Measurements from ENCODE around the gene CHST11. TPM values are rescaled to one million over a fixed set of nuclear protein-coding genes. Genes with fewer than 3 reads are reported as not detected.

Gene CHST11
- total and polyA plus RNA-seq, 9 of the 15 experiments (the other 6 are each of a cell fraction or from before 2014, with no cell fraction given), result 2.3 to 38.7 (median 15.0) TPM

DNA sequence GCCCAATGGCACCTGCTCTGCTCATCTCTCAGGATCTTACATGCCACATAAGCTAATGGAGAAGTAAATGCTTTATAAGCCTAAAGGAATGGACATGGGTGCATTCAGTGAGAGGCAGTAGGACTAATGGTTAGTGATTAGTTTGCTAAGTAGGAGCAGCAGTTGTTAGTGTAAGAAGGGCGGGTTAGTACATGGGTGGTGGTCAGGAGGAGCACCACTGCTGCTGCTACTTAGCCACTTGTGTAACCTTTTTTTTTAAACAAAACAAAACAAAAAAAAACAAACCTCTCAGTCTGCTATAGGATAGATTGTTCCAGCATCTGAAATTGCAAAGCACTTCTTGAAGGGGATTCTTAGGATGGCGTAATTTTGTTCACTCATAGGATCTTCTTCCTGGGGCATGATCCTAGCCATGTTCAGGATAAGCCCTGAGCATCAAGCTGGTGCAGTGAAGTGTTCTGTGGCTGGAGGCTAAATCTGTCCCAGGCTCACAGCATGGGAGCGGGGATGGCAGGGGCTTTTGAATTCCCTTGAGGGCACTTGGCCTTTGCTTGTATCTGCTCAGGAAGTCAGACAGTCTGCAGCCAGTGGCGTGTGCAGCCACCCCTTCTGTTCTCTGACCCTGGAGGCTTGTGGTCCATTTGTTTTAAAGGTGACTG is 63.6 kb downstream of the CHST11 start:
- H3K9ac ChIP-seq (ENCODE audit: insufficient read depth in 1 of 2, low read depth in 2 of 2, low read length in 2 of 2), result no peak overlapping the region
- ChIA-PET POLR2A (no interaction called here), CTCF (ENCODE audit: low intra/inter-chr PET ratio) (no interaction called here)
- intact Hi-C loops (cut with micrococcal nuclease), result loop anchor here (5.0 kb wide), 1 partner anchor 77 kb away; no protein-coding TSS in a partner anchor
- no peaks in the 10 kb centered on the region for H3K9me1 ChIP-seq (ENCODE audit: control insufficient read depth, insufficient read depth, low read length)
- in situ Hi-C loops (cut with MboI), result no loop called here
- no peak overlapping the region for H3K4me2 ChIP-seq (ENCODE audit: insufficient read depth, low read length)
- no peak for FAIRE-seq
- WGBS (ENCODE audit: insufficient coverage, low coverage, missing lambda C conversion rate), result 87% methylated on average over 4 of the region's 4 CpGs
- no peak overlapping the region for H3K4me3 ChIP-seq
- peaks cover 90% of the 10 kb centered on the region for H3K79me2 ChIP-seq (ENCODE audit: control insufficient read depth, insufficient read depth, low read length)
- ATAC-seq, result no peak
- no peak for TF ChIP-seq ZKSCAN1 (IDR thresholded peaks at IDR 0.05; ENCODE audit: low read depth, low read length)
- no peak for TF ChIP-seq KHSRP (IDR thresholded peaks at IDR 0.05)
- no peak for TF ChIP-seq CGGBP1 (CRISPR knock-in tag; IDR thresholded peaks at IDR 0.05)
- no peak for TF ChIP-seq MEF2D (tag; conservative IDR thresholded peaks at IDR 0.05; ENCODE audit: low read depth)
- no peak for TF ChIP-seq TEAD2 (tag; IDR thresholded peaks at IDR 0.05)
- no peaks in the 10 kb centered on the region for H3K27me3 ChIP-seq (ENCODE audit: control insufficient read depth in 2 of 2, insufficient read depth in 2 of 2, low read length in 2 of 2)
- no peaks in the 10 kb centered on the region for H3K9me3 ChIP-seq (replicated peaks; ENCODE audit: control insufficient read depth, insufficient read depth, low read depth, low read length)
- no TSS peak for BruUV-seq (replicated peaks)
- H4K20me1 ChIP-seq (replicated peaks; ENCODE audit: control insufficient read depth, insufficient read depth, low read length), result peaks cover 6% of the 10 kb centered on the region; the same call in 1 of the 2 replicates
- no peak overlapping the region for H2AFZ ChIP-seq (ENCODE audit: low read depth, low read length)
- peaks cover 0 to 26% of the 10 kb centered on the region in 2 experiments; a peak in 3 of 5 replicates for H3K4me1 ChIP-seq (replicated peaks in 1 of 2; ENCODE audit: control insufficient read depth in 2 of 2, insufficient read depth in 2 of 2, low read length in 2 of 2)
- no peak overlapping the region for H3K27ac ChIP-seq (ENCODE audit: extremely low read depth, low read depth, low read length)
- DNase-seq (ENCODE audit: extremely low read depth in 1 of 4, low spot score in 3 of 4), result no peak
- H3K36me3 ChIP-seq (ENCODE audit: control insufficient read depth, insufficient read depth, low read length), result no peaks in the 10 kb centered on the region; the same call in 2 of the 3 replicates

GRCh38 chr12:104521731-104522130 is 65.0 kb downstream of the CHST11 start:
- Histone ChIP-seq H3K79me2 (ENCODE audit: control insufficient read depth, insufficient read depth, low read length) (peaks cover 90% of the 10 kb centered on the region), H3K36me3 (ENCODE audit: control insufficient read depth, insufficient read depth, low read length) (no peaks in the 10 kb centered on the region; the same call in 2 of the 3 replicates), H3K9me1 (ENCODE audit: control insufficient read depth, insufficient read depth, low read length) (no peaks in the 10 kb centered on the region), H3K4me1 (replicated peaks in 1 of 2; ENCODE audit: control insufficient read depth in 2 of 2, insufficient read depth in 2 of 2, low read length in 2 of 2) (peaks cover 0 to 32% of the 10 kb centered on the region in 2 experiments; a peak in 4 of 5 replicates), H3K27ac (ENCODE audit: extremely low read depth, low read depth, low read length) (no peak overlapping the region), H3K27me3 (ENCODE audit: control insufficient read depth in 2 of 2, insufficient read depth in 2 of 2, low read length in 2 of 2) (no peaks in the 10 kb centered on the region), H3K9ac (ENCODE audit: insufficient read depth in 1 of 2, low read depth in 2 of 2, low read length in 2 of 2) (peak overlapping the region in 1 of 2 experiments; percentile 4; a peak in 1 of 4 replicates), H3K4me3 (no peak overlapping the region), H3K4me2 (ENCODE audit: insufficient read depth, low read length) (no peak overlapping the region), H2AFZ (ENCODE audit: low read depth, low read length) (no peak overlapping the region), H3K9me3 (replicated peaks; ENCODE audit: control insufficient read depth, insufficient read depth, low read depth, low read length) (no peaks in the 10 kb centered on the region), H4K20me1 (replicated peaks; ENCODE audit: control insufficient read depth, insufficient read depth, low read length) (peaks cover 6% of the 10 kb centered on the region; the same call in 1 of the 2 replicates)
- BruUV-seq (replicated peaks), result no TSS peak
- in situ Hi-C loops (cut with MboI), result no loop called here
- DNase-seq (ENCODE audit: extremely low read depth in 1 of 4, low spot score in 3 of 4), result no peak
- POLR2A ChIA-PET, result no interaction called here
- 66% methylated on average over 5 of the region's 5 CpGs for WGBS (ENCODE audit: insufficient coverage, low coverage, missing lambda C conversion rate)
- intact Hi-C loops (cut with micrococcal nuclease), result loop anchor here (5.0 kb wide), 1 partner anchor 76 kb away; no protein-coding TSS in a partner anchor
- FAIRE-seq, result no peak
- ATAC-seq, result no peak
- CTCF ChIA-PET (ENCODE audit: low intra/inter-chr PET ratio), result interaction anchor here (0.7 kb wide), 1 partner anchor 115 kb away, joined by 3 read pairs; no protein-coding TSS in a partner anchor
- TF ChIP-seq ZNF253 (CRISPR knock-in tag; conservative IDR thresholded peaks at IDR 0.05), result no peak
- no peak for TF ChIP-seq TGIF2 (CRISPR knock-in tag; IDR thresholded peaks at IDR 0.05)
- no peak for TF ChIP-seq PRPF4 (IDR thresholded peaks at IDR 0.05; ENCODE audit: insufficient read depth, low read depth, low read length, poor library complexity, severe bottlenecking)
- TF ChIP-seq BMI1 (IDR thresholded peaks at IDR 0.05; ENCODE audit: low read length), result no peak
- no peak for TF ChIP-seq MCM5 (IDR thresholded peaks at IDR 0.05; ENCODE audit: low read depth)
- TF ChIP-seq, protein P1, sequence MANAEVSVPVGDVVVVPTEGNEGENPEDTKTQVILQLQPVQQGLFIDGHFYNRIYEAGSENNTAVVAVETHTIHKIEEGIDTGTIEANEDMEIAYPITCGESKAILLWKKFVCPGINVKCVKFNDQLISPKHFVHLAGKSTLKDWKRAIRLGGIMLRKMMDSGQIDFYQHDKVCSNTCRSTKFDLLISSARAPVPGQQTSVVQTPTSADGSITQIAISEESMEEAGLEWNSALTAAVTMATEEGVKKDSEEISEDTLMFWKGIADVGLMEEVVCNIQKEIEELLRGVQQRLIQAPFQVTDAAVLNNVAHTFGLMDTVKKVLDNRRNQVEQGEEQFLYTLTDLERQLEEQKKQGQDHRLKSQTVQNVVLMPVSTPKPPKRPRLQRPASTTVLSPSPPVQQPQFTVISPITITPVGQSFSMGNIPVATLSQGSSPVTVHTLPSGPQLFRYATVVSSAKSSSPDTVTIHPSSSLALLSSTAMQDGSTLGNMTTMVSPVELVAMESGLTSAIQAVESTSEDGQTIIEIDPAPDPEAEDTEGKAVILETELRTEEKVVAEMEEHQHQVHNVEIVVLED (CRISPR knock-in tag; IDR thresholded peaks at IDR 0.05), result no peak
- TF ChIP-seq ZNF3 (CRISPR knock-in tag; IDR thresholded peaks at IDR 0.05), result no peak
